Esophagus squamous epithelium (tissue), 4 donors: ENCODE measurements around the gene RNF151.
"Not testable (repeated sequence)": the region's sequence is repeated elsewhere in the genome, so short reads cannot be mapped to it uniquely, and the experiment has no call there.

Experiments
- POLR2A ChIP-seq, 4 donors: fragments of 450-650 bp; IDR thresholded peaks; one replicate each; pipeline ENCODE4 v1.6.1; 2017; ENCODE audit warnings: antibody characterized with exemption in 4 of 4, mild to moderate bottlenecking in 4 of 4, moderate library complexity in 3 of 4
- TF ChIP-seq, protein P1 (sequence below), 6 experiments: fragments of 450-650 bp in 4 of 6; fragments of 200-600 bp in 2 of 6; sonication (generic) in 2 of 6; IDR thresholded peaks; one replicate each; pipeline ENCODE4 v1.5.1; 2016 to 2019; ENCODE audit warnings: antibody characterized with exemption in 6 of 6, mild to moderate bottlenecking in 4 of 6, moderate library complexity in 4 of 6

DNA sequence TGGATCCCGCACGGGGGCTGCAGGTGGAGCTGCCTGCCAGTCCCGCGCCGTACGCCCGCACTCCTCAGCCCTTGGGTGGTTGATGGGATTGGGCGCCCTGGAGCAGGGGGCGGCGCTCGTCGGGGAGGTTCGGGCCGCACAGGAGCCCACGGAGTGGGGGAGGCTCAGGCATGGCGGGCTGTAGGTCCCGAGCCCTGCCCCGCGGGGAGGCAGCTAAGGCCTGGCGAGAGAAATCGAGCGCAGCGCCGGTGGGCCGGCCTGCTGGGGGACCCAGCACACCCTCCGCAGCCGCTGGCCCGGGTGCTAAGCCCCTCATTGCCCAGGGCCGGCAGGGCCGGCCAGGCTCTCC, 8.5 kb upstream of the RNF151 start:
- TF ChIP-seq POLR2A (IDR thresholded peaks at IDR 0.05): not testable (repeated sequence)
- TF ChIP-seq, protein P1, sequence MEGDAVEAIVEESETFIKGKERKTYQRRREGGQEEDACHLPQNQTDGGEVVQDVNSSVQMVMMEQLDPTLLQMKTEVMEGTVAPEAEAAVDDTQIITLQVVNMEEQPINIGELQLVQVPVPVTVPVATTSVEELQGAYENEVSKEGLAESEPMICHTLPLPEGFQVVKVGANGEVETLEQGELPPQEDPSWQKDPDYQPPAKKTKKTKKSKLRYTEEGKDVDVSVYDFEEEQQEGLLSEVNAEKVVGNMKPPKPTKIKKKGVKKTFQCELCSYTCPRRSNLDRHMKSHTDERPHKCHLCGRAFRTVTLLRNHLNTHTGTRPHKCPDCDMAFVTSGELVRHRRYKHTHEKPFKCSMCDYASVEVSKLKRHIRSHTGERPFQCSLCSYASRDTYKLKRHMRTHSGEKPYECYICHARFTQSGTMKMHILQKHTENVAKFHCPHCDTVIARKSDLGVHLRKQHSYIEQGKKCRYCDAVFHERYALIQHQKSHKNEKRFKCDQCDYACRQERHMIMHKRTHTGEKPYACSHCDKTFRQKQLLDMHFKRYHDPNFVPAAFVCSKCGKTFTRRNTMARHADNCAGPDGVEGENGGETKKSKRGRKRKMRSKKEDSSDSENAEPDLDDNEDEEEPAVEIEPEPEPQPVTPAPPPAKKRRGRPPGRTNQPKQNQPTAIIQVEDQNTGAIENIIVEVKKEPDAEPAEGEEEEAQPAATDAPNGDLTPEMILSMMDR (IDR thresholded peaks at IDR 0.05): not testable (repeated sequence)
